Measurements from ENCODE around the gene SPECC1L.

Gene SPECC1L

GRCh38 chr22:24327832-24328231, 57.2 kb downstream of the SPECC1L start:
- no peak overlapping the region for H3K9ac ChIP-seq (ENCODE audit: low read depth, low read length)
- no peak overlapping the region for H3K4me3 ChIP-seq (ENCODE audit: low read depth in 1 of 2, low read length in 2 of 2)
- H3K4me1 ChIP-seq (ENCODE audit: insufficient read depth, low read length) = peaks cover 12% of the 10 kb centered on the region
- H3K36me3 ChIP-seq (ENCODE audit: insufficient read depth, low read length) = peaks cover 87% of the 10 kb centered on the region
- no peaks in the 10 kb centered on the region for H4K20me1 ChIP-seq (ENCODE audit: insufficient read depth, low read length)
- no peak for ATAC-seq (ENCODE audit: insufficient read depth, low read depth)
- no peaks in the 10 kb centered on the region for H3K27me3 ChIP-seq (ENCODE audit: insufficient read depth, low read length, poor library complexity)
- H3K4me2 ChIP-seq (ENCODE audit: insufficient read depth, low read length) = no peak overlapping the region
- H3K27ac ChIP-seq (ENCODE audit: low read length) = no peak overlapping the region
- peaks cover 10% of the 10 kb centered on the region for H3K79me2 ChIP-seq (ENCODE audit: insufficient read depth, low read length)
- TF ChIP-seq CTCF (IDR thresholded peaks at IDR 0.05; ENCODE audit: borderline replicate concordance, extremely low read depth, low read length, poor library complexity, severe bottlenecking) (no peak), EZH2 (IDR thresholded peaks at IDR 0.05; ENCODE audit: borderline replicate concordance, low read depth, low read length, severe bottlenecking) (no peak)
- H3K9me3 ChIP-seq (ENCODE audit: insufficient read depth, low read length, severe bottlenecking) = no peaks in the 10 kb centered on the region
- no peak overlapping the region for H2AFZ ChIP-seq (ENCODE audit: low read depth, low read length)
- DNase-seq = no peak

GRCh38 chr22:24329453-24329852, 58.8 kb downstream of the SPECC1L start:
- no peak for ATAC-seq (ENCODE audit: insufficient read depth, low read depth)
- H3K4me3 ChIP-seq (ENCODE audit: low read depth in 1 of 2, low read length in 2 of 2) = no peak overlapping the region
- H3K9ac ChIP-seq (ENCODE audit: low read depth, low read length) = no peak overlapping the region

GRCh38 chr22:24330636-24331035, 60.0 kb downstream of the SPECC1L start:
- Histone ChIP-seq H3K27me3 (ENCODE audit: insufficient read depth, low read length, poor library complexity) (no peaks in the 10 kb centered on the region), H4K20me1 (ENCODE audit: insufficient read depth, low read length) (no peaks in the 10 kb centered on the region), H2AFZ (ENCODE audit: low read depth, low read length) (no peak overlapping the region), H3K4me1 (ENCODE audit: insufficient read depth, low read length) (peaks cover 2% of the 10 kb centered on the region), H3K4me3 (ENCODE audit: low read depth in 1 of 2, low read length in 2 of 2) (no peak overlapping the region), H3K27ac (ENCODE audit: low read length) (no peak overlapping the region), H3K36me3 (ENCODE audit: insufficient read depth, low read length) (peaks cover 90% of the 10 kb centered on the region), H3K4me2 (ENCODE audit: insufficient read depth, low read length) (no peak overlapping the region), H3K79me2 (ENCODE audit: insufficient read depth, low read length) (peaks cover 8% of the 10 kb centered on the region), H3K9me3 (ENCODE audit: insufficient read depth, low read length, severe bottlenecking) (no peaks in the 10 kb centered on the region), H3K9ac (ENCODE audit: low read depth, low read length) (no peak overlapping the region)
- DNase-seq (no peak), ATAC-seq (ENCODE audit: insufficient read depth, low read depth) (no peak)
- TF ChIP-seq EZH2 (IDR thresholded peaks at IDR 0.05; ENCODE audit: borderline replicate concordance, low read depth, low read length, severe bottlenecking) (no peak), CTCF (IDR thresholded peaks at IDR 0.05; ENCODE audit: borderline replicate concordance, extremely low read depth, low read length, poor library complexity, severe bottlenecking) (no peak)

More at GRCh38 chr22:24329453-24329852, 58.8 kb downstream of the SPECC1L start:
- TF ChIP-seq EZH2 (IDR thresholded peaks at IDR 0.05; ENCODE audit: borderline replicate concordance, low read depth, low read length, severe bottlenecking) (no peak), CTCF (IDR thresholded peaks at IDR 0.05; ENCODE audit: borderline replicate concordance, extremely low read depth, low read length, poor library complexity, severe bottlenecking) (no peak)
- H3K4me1 ChIP-seq (ENCODE audit: insufficient read depth, low read length) = peaks cover 12% of the 10 kb centered on the region
- H3K79me2 ChIP-seq (ENCODE audit: insufficient read depth, low read length) = peaks cover 10% of the 10 kb centered on the region
- H3K27me3 ChIP-seq (ENCODE audit: insufficient read depth, low read length, poor library complexity) = no peaks in the 10 kb centered on the region
- peak; percentile 12 for DNase-seq
- peaks cover 85% of the 10 kb centered on the region for H3K36me3 ChIP-seq (ENCODE audit: insufficient read depth, low read length)
- no peak overlapping the region for H3K27ac ChIP-seq (ENCODE audit: low read length)
- H2AFZ ChIP-seq (ENCODE audit: low read depth, low read length) = no peak overlapping the region
- no peaks in the 10 kb centered on the region for H3K9me3 ChIP-seq (ENCODE audit: insufficient read depth, low read length, severe bottlenecking)
- H4K20me1 ChIP-seq (ENCODE audit: insufficient read depth, low read length) = no peaks in the 10 kb centered on the region
- H3K4me2 ChIP-seq (ENCODE audit: insufficient read depth, low read length) = no peak overlapping the region
